SK-N-MC (cell line): Measurements from ENCODE around the gene RIMBP3B.
"Not testable (repeated sequence)": the region's sequence is repeated elsewhere in the genome, so short reads cannot be mapped to it uniquely, and the experiment has no call there.

Source experiments
- EZH2 ChIP-seq: fragments of 200-600 bp; sonication (generic); IDR thresholded peaks from one replicate; pipeline ENCODE4 v1.6.1; 2017; ENCODE audit warnings: antibody characterized with exemption
- POLR2AphosphoS5 ChIP-seq: IDR thresholded peaks from 2 replicates; pipeline ENCODE4 v1.6.1; 2012; ENCODE audit warnings: mild to moderate bottlenecking, low read depth, low read length, borderline replicate concordance

DNA sequence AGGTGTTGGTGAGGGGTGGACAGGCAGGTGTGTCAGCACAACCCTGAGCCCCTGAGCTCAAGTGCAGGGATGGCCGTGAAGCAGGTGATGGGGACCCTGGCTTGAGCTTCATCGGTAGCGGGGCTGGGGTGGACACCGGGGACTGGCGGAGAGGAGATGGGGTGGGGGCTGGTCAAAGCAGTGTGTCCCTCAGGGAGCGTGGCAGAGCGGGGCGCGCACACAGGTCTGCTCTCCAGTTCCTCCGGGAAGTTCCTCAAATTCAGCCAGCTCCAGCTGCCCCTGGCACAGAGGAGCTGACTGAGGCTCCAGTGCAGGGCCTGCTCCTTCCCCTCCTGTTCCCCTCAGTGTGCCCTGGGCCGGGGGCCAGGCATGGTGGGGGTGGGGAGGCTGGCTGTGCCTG, 19.7 kb upstream of the RIMBP3B start:
- not testable (repeated sequence) for TF ChIP-seq EZH2, POLR2AphosphoS5
